HG02759 (cell line): ENCODE data around the gene CRAT.
"Not testable (repeated sequence)": the region's sequence is repeated elsewhere in the genome, so short reads cannot be mapped to it uniquely, and the experiment has no call there.

Experiments used
- ATAC-seq: cut with Tn5 transposase; IDR thresholded peaks from one replicate; pipeline ENCODE4 v1.9.1; 2021; ENCODE audit warnings: mild to moderate bottlenecking, moderate library complexity; ENCODE audit not compliant: unreplicated experiment

Gene CRAT

GRCh38 chr9:129138476-129139232, 28.1 kb upstream of the CRAT start:
- ATAC-seq: no peak

DNA sequence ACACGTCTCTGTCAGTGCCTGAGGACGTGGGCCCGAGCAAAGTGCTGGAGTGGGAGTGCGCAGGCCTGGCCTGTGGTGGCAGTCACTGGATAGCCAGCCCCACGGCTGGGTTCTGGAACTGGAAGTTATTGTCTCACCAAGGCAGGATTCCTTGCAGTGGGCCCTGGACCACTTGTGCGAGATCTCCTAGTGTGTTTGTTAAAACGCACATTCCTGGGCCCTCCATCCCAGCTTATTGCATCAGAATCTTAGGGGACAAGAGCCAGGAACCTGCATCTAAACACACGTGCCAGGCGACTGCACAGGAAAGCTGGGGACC, 27.5 kb upstream of the CRAT start:
- no peak for ATAC-seq

GRCh38 chr9:129137292-129138143, 26.9 kb upstream of the CRAT start:
- ATAC-seq: no peak

DNA sequence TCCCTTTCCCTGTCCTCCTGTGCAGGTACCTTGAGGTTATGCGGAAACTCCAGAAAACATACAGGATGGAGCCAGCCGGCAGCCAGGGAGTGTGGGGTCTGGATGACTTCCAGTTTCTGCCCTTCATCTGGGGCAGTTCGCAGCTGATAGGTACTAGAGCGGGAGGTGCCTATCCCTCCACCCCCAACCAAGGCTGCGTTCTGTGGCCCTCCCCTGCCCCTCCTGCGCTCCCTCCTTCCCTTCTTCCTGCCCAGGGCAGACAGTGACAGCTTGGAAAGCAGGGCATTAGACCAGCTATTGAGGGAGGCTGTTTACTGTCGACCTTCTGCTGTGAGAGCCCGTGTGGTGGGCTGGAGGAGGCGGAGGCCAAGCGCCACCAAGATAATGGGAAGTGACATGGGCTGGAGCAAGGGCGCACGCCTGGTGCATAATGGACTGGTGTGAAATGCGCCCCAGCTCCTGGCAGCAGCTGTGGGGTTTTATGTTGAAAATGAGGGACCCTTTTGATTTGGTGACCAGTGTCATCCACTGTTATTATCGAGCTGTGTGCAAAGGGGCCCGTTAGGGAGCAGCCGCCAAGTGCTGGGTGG, 25.9 kb upstream of the CRAT start:
- ATAC-seq: no peak

DNA sequence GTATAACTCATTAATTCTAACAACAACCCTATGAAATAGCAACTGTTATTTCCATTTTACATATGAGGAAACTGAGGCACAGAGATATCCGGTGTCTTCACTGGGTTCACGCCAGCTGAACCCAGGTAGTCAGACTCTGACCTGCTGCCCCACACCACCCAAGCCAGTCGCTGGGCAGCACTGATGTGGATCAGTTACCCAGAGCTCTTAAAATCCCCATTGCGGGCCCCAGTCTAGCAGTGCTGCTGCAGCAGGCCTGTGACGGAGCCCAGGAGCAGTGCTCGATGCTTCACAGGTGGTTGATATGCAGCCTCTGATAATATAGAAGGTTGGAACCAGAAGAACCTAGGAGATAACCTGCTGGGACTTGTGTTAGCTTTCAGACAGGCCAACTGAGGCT, 24.9 kb upstream of the CRAT start:
- no peak for ATAC-seq

GRCh38 chr9:129133082-129133481, 22.5 kb upstream of the CRAT start:
- no peak for ATAC-seq

DNA sequence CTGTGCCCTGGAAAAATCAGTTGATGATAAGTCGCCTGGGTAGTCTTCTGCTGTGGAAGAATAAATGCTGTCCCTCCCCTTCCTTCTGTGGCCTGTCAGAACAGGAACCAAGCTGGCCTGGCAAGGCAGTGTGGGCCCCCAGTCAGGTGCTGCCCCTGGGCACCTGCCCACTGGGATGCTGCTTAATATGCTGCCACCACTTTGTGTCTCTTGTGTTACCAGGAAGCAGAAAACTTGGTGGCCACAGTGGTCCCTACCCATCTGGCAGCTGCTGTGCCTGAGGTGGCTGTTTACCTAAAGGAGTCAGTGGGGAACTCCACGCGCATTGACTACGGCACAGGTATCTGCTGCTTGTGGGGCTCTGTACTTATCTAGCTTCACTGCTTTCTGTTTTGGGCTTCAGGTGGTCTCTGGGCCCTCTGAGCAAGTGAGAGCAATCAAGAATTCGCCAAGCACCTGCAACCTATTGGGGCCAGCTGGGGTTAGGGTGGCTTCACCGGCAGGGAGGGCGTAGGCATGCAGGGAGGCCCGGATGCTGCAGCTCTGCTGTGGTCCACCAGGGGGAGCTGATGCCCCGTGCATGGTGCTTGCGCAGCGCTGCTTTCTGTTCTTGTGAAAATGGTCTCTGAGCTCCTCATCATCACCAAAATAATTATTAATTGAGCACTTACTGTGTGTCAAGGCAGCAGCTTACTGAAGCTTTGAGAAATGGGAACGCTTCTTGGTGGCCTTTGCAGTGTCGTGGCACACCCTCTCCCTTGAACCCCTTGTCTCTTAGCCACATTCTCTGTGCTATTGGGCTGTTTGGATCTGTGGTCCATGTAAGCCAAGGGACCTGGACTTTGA, 20.9 kb upstream of the CRAT start:
- ATAC-seq: no peak

DNA sequence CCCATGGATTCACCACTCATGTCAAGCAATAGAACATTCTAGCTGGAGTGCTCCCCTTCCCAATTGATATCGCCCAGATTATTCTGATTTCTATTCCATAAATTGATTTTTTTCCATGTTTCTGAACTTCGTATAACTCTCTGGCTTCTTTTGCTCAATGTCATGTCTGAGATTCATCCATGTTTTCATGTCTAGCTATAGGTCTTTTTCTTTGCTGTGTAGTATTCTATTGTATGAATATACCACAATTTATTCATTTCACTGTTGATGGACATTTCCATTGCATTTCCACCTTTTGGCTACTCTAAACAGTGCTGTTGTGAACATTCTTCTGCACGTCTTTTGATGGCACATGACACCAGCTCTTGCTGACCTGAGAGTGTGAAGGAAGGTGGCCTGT, 20.2 kb upstream of the CRAT start:
- ATAC-seq: no peak

GRCh38 chr9:129130271-129130670, 19.7 kb upstream of the CRAT start:
- not testable (repeated sequence) for ATAC-seq

DNA sequence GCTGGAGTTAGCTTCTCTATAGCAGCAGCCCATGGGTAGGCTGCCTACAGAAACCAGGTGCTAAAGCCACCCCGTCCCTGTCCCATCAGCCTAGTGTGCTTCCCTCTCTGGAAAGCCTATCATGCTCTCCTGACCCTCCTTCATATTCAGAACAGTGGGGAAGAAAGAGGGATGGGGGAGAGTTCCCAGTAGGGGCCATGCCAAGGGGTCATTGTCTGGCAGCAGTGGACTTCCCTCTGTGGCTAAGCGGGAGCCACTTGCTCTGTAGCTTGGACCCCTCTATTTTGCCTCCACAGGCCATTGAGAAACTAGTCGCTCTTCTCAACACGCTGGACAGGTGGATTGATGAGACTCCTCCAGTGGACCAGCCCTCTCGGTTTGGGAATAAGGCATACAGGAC, 18.1 kb upstream of the CRAT start:
- ATAC-seq: no peak

- ATAC-seq: no peak
These were observed 16.4 kb upstream of the CRAT start for GRCh38 chr9:129126749-129127618.

GRCh38 chr9:129125478-129125877, 14.9 kb upstream of the CRAT start:
- ATAC-seq: no peak

DNA sequence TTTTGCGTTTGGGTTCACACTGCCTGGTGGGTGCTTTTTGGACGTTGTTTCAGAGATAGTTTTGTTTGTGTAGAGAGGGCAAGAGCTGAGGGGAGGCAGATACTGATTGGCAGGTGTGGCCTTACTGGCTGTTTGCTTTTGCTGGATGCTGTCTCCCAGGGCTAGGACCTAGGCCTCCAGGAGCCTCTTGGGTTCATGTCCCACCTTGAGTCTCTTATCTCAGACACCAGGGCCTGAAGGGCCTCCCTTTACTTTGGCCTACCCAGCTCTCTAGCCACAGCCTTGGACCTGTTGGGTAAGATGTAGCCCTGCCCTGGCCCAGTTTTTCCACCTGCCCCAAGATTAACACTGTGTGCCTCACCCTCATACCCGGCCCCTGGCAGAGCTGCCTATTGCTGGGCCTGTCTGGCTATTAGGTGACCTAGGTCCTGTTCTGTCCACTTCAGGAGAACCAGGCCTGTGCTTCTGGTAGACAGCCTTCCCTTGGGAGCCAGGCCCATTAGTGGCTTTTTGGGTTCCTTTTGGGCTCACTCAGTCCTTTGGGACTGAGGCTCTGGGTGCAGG, 14.0 kb upstream of the CRAT start:
- no peak for ATAC-seq

DNA sequence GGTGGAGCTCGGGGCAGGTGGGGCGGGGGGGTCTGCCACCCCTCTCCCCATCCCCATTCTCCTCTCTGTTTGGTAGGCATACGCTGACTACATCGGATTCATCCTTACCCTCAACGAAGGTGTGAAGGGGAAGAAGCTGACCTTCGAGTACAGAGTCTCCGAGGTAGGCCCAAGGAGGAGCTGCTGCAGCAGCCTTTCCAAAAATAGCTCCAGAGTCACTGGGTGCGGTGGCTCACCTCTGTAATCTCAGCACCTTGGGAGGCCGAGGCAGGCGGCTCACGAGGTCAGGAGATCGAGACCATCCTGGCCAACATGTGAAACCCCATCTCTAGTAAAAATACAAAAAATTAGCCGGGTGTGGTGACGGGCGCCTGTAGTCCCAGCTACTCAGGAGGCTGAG, 12.4 kb upstream of the CRAT start:
- ATAC-seq: not testable (repeated sequence)

DNA sequence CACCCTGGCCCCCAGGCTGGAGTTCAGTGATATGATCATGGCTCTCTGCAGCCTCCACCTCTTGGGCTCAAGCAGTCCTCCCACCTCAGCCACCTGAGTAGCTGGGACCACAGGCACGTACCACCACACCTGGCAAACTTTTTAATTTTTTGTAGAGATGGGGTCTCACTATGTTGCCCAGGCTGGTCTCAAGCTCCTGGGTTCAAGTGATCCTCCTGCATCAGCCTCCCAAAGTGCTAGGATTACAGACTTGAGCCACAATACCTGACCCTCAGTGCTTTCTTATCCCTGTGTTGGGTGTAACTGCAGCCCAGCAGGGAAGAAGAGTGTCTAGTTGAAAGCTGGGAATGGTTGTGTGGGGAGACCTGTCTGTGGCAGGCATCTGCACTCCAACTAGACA, 11.5 kb upstream of the CRAT start:
- ATAC-seq: no peak

DNA sequence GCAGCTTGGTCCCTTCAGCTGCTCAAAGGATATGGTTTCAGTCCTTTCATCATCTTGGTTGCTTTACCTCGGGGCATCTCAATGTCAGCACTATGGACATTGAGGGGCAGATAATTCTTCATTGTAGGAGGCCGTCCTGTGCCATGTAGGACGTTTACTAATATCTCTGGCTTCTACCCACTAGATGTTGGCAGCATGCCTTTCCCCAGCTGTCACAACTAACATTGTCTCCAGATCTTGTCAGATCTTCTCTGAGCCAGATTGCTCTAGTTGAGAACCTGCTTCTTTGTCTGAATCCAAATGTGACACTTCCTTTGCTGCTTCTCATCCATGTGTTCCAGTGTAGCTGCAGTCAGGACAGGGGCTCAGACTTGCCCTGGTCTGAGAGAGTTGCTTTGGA, 10.9 kb upstream of the CRAT start:
- no peak for ATAC-seq

- ATAC-seq: no peak
These were observed 8.2 kb upstream of the CRAT start for GRCh38 chr9:129118799-129119198.

GRCh38 chr9:129113645-129114304, 3.2 kb upstream of the CRAT start:
- no peak for ATAC-seq

DNA sequence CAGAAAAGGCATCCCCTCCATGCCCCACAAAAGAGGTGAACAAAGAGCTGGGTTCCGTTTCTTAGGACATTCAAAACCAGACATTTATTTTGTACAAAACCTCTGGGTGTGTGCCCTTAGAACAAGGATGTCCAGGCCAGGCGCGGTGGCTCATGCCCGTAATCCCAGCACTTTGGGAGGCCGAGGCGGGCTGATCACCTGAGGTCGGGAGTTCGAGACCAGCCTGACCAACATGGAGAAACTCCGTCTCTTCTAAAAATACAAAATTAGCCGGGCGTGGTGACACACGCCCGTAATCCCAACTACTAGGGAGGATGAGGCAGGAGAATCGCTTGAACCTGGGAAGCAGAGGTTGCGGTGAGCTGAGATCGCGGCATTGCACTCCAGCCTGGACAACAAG, 1.9 kb upstream of the CRAT start:
- ATAC-seq: not testable (repeated sequence)
